KG1 (cell line): ENCODE measurements around the gene ROR2.

Experiments
- DNase-seq: peaks from one replicate; lab custom pipeline; 2025; lab: John Stamatoyannopoulos, UW

ROR2 gene

GRCh38 chr9:91948597-91949391, 1.2 kb downstream of the ROR2 start:
- DNase-seq = no peak

GRCh38 chr9:91948101-91948596, 1.9 kb downstream of the ROR2 start:
- no peak for DNase-seq

GRCh38 chr9:91946653-91947488, 3.2 kb downstream of the ROR2 start:
- no peak for DNase-seq

- no peak for DNase-seq
Measured at GRCh38 chr9:91946196-91946595, 3.8 kb downstream of the ROR2 start.

GRCh38 chr9:91945277-91946085, 4.5 kb downstream of the ROR2 start:
- DNase-seq = no peak

GRCh38 chr9:91944711-91945110, 5.3 kb downstream of the ROR2 start:
- no peak for DNase-seq

GRCh38 chr9:91943478-91944470, 6.3 kb downstream of the ROR2 start:
- DNase-seq = no peak

GRCh38 chr9:91942201-91942600, 7.8 kb downstream of the ROR2 start:
- DNase-seq = no peak

GRCh38 chr9:91939978-91940377, 10.1 kb downstream of the ROR2 start:
- DNase-seq = no peak

GRCh38 chr9:91937727-91938126, 12.3 kb downstream of the ROR2 start:
- no peak for DNase-seq

- DNase-seq = no peak
Measured at GRCh38 chr9:91937056-91937455, 13.0 kb downstream of the ROR2 start.

GRCh38 chr9:91935805-91936514, 14.1 kb downstream of the ROR2 start:
- DNase-seq = no peak

- DNase-seq = no peak
Measured at GRCh38 chr9:91935066-91935749, 14.8 kb downstream of the ROR2 start.

- no peak for DNase-seq
Measured at GRCh38 chr9:91934654-91935053, 15.4 kb downstream of the ROR2 start.

GRCh38 chr9:91933556-91934352, 16.3 kb downstream of the ROR2 start:
- no peak for DNase-seq

GRCh38 chr9:91930475-91930874, 19.6 kb downstream of the ROR2 start:
- no peak for DNase-seq

- DNase-seq = no peak
Measured at GRCh38 chr9:91929331-91929730, 20.7 kb downstream of the ROR2 start.

- DNase-seq = no peak
Measured at GRCh38 chr9:91927922-91928510, 22.0 kb downstream of the ROR2 start.
